HepG2 (cell line): ENCODE results near the gene TBCCD1. TPM values are rescaled to one million over a fixed set of nuclear protein-coding genes. Genes with fewer than 3 reads are reported as not detected.
A peak's percentile ranks its signal among the peaks of the same experiment; 100 is the strongest.

Source experiments
- HCFC1 ChIP-seq: fragments of 150-350 bp; IDR thresholded peaks from 2 replicates; pipeline ENCODE4 v1.6.1; 2014; ENCODE audit warnings: low read depth, low read length
- NFAT5 ChIP-seq: sonication (generic); formaldehyde crosslinking; IDR thresholded peaks from 2 replicates; pipeline ENCODE4 v1.4.0; 2020; ENCODE audit warnings: missing genetic modification reagents
- TCF7 ChIP-seq: sonication (generic); IDR thresholded peaks from 2 replicates; pipeline ENCODE4 v1.6.1; 2016; ENCODE audit warnings: antibody characterized with exemption, low read depth
- YEATS2 ChIP-seq: sonication (generic); formaldehyde crosslinking; IDR thresholded peaks from 2 replicates; pipeline ENCODE4 v1.4.0; 2020; ENCODE audit warnings: missing genetic modification reagents, borderline replicate concordance
- ZBTB26 ChIP-seq: IDR thresholded peaks from 2 replicates; pipeline ENCODE4 v1.6.1; 2016; ENCODE audit warnings: missing compliant biosample characterization, missing genetic modification reagents, borderline replicate concordance
- ZNF598 ChIP-seq: sonication (generic); formaldehyde crosslinking; IDR thresholded peaks from 2 replicates; pipeline ENCODE4 v1.5.1; 2020; ENCODE audit warnings: mild to moderate bottlenecking, missing genetic modification reagents, borderline replicate concordance
- ZNF644 ChIP-seq: IDR thresholded peaks from 2 replicates; pipeline ENCODE4 v1.6.1; 2016; ENCODE audit warnings: low read depth
- ZNF839 ChIP-seq: sonication (generic); formaldehyde crosslinking; IDR thresholded peaks from 2 replicates; pipeline ENCODE4 v1.4.0; 2020; ENCODE audit warnings: missing genetic modification reagents, mild to moderate bottlenecking, borderline replicate concordance
- ZNF850 ChIP-seq: sonication (generic); formaldehyde crosslinking; conservative IDR thresholded peaks from 2 replicates; pipeline ENCODE4 v1.9.0; 2021; ENCODE audit warnings: mild to moderate bottlenecking, missing genetic modification reagents
- polyA plus RNA-seq, 8 experiments: library from polyadenylated mRNA; depleted of rRNA in 3 of 8; stranded (reverse) in 7 of 8; unstranded in 1 of 8; fragments of >200 nt; fragmentation: Illumina TruSeq in 4 of 8; extraction: Trizol in 4 of 8; gene quantifications; 2 replicates each; pipeline versions ENCODE4 v1.2.1 to v1.2.3, GENCODE V29; 2011 to 2016; ENCODE audit warnings: low read depth in 4 of 8, missing spikeins in 1 of 8, mixed read lengths in 1 of 8; ENCODE audit not compliant: insufficient read depth in 1 of 8
- total RNA-seq, 5 experiments: library from RNA; depleted of rRNA; stranded (reverse); fragments of >200 nt; fragmentation: Illumina TruSeq; extraction: Trizol; gene quantifications; 2 replicates each; pipeline ENCODE4 v1.2.3, GENCODE V29; 2016; ENCODE audit warnings: low read depth in 1 of 5
- TF ChIP-seq, protein P1 (sequence below): sonication (generic); formaldehyde crosslinking; IDR thresholded peaks from 2 replicates; pipeline ENCODE4 v1.5.1; 2020; ENCODE audit warnings: mild to moderate bottlenecking, missing genetic modification reagents, borderline replicate concordance
- TF ChIP-seq, protein P2 (sequence below): sonication (generic); formaldehyde crosslinking; IDR thresholded peaks from 2 replicates; pipeline ENCODE4 v1.4.0; 2020; ENCODE audit warnings: low read depth, mild to moderate bottlenecking, missing genetic modification reagents
- TF ChIP-seq, protein P3 (sequence below): IDR thresholded peaks from 2 replicates; pipeline ENCODE4 v1.6.1; 2012; ENCODE audit warnings: inconsistent platforms

Gene TBCCD1
- total and polyA plus RNA-seq, 2 of the 13 experiments (the other 11 are each of a cell fraction or from before 2014, with no cell fraction given), result 13.6 to 16.2 TPM

DNA sequence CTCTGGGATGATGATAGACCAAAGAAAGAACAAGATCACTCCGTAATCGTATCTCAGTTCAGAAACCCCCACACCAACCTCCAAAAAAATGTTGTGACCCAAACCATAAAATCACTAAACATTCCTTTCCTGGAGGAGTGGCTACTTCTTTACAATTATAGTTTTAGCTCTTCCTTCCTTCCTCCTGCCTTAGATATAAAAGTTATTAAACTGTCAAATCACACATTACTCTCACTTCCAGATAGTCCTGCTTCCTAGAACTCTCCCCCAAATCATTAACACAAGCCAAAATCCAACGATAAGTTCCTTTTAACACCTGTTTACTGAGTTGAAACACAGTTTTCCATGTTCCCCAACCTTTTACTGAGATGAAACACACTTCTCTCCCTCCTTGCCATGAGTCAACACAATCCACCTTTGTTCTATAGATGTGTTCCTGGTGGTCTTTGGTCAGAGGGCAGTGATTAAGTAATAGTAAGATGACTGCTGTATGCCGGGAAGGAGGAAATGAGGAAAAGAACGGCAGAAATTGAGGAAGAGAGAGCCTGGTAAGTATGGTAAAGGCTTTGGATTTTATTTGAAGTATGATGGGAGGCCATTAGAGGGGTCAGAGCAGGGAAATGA lies 14.6 kb downstream of the TBCCD1 start (continued):
- TF ChIP-seq NFAT5 (CRISPR knock-in tag) (no peak), HCFC1 (no peak), YEATS2 (no peak), ZBTB26 (CRISPR knock-in tag) (no peak), ZNF644 (CRISPR knock-in tag) (peak; percentile 76; the same call in 1 of the 2 replicates), TCF7 (peak; percentile 52; the same call in 1 of the 2 replicates), ZNF839 (CRISPR knock-in tag) (no peak), ZNF598 (CRISPR knock-in tag) (no peak), ZNF850 (no peak)
- TF ChIP-seq, protein P1, sequence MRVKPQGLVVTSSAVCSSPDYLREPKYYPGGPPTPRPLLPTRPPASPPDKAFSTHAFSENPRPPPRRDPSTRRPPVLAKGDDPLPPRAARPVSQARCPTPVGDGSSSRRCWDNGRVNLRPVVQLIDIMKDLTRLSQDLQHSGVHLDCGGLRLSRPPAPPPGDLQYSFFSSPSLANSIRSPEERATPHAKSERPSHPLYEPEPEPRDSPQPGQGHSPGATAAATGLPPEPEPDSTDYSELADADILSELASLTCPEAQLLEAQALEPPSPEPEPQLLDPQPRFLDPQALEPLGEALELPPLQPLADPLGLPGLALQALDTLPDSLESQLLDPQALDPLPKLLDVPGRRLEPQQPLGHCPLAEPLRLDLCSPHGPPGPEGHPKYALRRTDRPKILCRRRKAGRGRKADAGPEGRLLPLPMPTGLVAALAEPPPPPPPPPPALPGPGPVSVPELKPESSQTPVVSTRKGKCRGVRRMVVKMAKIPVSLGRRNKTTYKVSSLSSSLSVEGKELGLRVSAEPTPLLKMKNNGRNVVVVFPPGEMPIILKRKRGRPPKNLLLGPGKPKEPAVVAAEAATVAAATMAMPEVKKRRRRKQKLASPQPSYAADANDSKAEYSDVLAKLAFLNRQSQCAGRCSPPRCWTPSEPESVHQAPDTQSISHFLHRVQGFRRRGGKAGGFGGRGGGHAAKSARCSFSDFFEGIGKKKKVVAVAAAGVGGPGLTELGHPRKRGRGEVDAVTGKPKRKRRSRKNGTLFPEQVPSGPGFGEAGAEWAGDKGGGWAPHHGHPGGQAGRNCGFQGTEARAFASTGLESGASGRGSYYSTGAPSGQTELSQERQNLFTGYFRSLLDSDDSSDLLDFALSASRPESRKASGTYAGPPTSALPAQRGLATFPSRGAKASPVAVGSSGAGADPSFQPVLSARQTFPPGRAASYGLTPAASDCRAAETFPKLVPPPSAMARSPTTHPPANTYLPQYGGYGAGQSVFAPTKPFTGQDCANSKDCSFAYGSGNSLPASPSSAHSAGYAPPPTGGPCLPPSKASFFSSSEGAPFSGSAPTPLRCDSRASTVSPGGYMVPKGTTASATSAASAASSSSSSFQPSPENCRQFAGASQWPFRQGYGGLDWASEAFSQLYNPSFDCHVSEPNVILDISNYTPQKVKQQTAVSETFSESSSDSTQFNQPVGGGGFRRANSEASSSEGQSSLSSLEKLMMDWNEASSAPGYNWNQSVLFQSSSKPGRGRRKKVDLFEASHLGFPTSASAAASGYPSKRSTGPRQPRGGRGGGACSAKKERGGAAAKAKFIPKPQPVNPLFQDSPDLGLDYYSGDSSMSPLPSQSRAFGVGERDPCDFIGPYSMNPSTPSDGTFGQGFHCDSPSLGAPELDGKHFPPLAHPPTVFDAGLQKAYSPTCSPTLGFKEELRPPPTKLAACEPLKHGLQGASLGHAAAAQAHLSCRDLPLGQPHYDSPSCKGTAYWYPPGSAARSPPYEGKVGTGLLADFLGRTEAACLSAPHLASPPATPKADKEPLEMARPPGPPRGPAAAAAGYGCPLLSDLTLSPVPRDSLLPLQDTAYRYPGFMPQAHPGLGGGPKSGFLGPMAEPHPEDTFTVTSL (CRISPR knock-in tag), result peak; percentile 64; the same call in 1 of the 2 replicates
- TF ChIP-seq, protein P2, sequence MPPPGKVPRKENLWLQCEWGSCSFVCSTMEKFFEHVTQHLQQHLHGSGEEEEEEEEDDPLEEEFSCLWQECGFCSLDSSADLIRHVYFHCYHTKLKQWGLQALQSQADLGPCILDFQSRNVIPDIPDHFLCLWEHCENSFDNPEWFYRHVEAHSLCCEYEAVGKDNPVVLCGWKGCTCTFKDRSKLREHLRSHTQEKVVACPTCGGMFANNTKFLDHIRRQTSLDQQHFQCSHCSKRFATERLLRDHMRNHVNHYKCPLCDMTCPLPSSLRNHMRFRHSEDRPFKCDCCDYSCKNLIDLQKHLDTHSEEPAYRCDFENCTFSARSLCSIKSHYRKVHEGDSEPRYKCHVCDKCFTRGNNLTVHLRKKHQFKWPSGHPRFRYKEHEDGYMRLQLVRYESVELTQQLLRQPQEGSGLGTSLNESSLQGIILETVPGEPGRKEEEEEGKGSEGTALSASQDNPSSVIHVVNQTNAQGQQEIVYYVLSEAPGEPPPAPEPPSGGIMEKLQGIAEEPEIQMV, result no peak
- TF ChIP-seq, protein P3, sequence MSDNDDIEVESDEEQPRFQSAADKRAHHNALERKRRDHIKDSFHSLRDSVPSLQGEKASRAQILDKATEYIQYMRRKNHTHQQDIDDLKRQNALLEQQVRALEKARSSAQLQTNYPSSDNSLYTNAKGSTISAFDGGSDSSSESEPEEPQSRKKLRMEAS, result peak; percentile 17; the same call in 1 of the 2 replicates
